ENCODE results near the gene CYB5R4. TPM values are rescaled to one million over a fixed set of nuclear protein-coding genes. Genes with fewer than 3 reads are reported as not detected.

The CYB5R4 gene
- total RNA-seq, 4 donors from 2014 or later, result 9.7 to 15.4 (median 10.5) TPM

- WGBS, result 15% methylated on average over 3 of the region's 3 CpGs
- H3K4me3 ChIP-seq, result no peak overlapping the region
- intact Hi-C loops (cut with DNase I), result no loop called here
- TF ChIP-seq POLR2AphosphoS5 (IDR thresholded peaks at IDR 0.05) (no peak), EP300 (IDR thresholded peaks at IDR 0.05) (no peak), CTCF (IDR thresholded peaks at IDR 0.05) (no peak), POLR2A (IDR thresholded peaks at IDR 0.05; ENCODE audit: low read depth) (no peak)
- H3K36me3 ChIP-seq, result no peaks in the 10 kb centered on the region
- H3K27me3 ChIP-seq, result no peaks in the 10 kb centered on the region
- H3K4me1 ChIP-seq, result peaks cover 0 to 5% (median 2%) of the 10 kb centered on the region in 4 donors
- DNase-seq (ENCODE audit: extremely low spot score), result no peak
- no peak overlapping the region for H3K27ac ChIP-seq (replicated peaks in 1 of 4)
- H3K9me3 ChIP-seq, result no peaks in the 10 kb centered on the region
These were observed 35.1 kb upstream of the CYB5R4 start for GRCh38 chr6:83824388-83824801.

DNA sequence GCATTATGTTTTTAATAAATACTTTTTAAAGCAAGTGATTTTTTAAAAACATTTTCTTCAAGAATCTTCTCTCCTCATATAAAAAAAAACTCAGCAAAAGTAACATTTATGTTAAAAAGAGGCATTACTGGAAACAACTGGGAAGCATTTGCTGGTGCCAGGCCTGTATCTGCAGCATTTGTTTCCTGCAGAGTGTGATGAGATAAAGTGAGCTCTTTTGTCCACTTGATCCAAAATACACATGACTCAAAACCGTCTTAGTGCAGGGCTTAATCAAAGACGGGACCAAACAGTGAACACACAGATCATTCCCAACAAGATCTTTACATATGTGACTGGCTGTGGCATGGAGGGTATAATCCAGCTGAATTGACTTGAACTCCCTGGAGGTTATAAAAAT, 34.7 kb upstream of the CYB5R4 start:
- Histone ChIP-seq H3K4me1 (peaks cover 0 to 5% (median 2%) of the 10 kb centered on the region in 4 donors), H3K36me3 (no peaks in the 10 kb centered on the region), H3K27ac (replicated peaks in 1 of 4) (no peak overlapping the region), H3K9me3 (no peaks in the 10 kb centered on the region), H3K27me3 (no peaks in the 10 kb centered on the region), H3K4me3 (no peak overlapping the region)
- TF ChIP-seq POLR2A (IDR thresholded peaks at IDR 0.05; ENCODE audit: low read depth) (no peak), CTCF (IDR thresholded peaks at IDR 0.05) (no peak), EP300 (IDR thresholded peaks at IDR 0.05) (no peak), POLR2AphosphoS5 (IDR thresholded peaks at IDR 0.05) (no peak)
- intact Hi-C loops (cut with DNase I), result no loop called here
- DNase-seq (ENCODE audit: extremely low spot score), result no peak
- 39% methylated on average over 2 of the region's 2 CpGs for WGBS

GRCh38 chr6:83827050-83827449, 32.4 kb upstream of the CYB5R4 start:
- intact Hi-C loops (cut with DNase I), result no loop called here
- WGBS, result 42% methylated on average over 2 of the region's 2 CpGs

GRCh38 chr6:83838727-83839126, 20.8 kb upstream of the CYB5R4 start:
- TF ChIP-seq EP300 (IDR thresholded peaks at IDR 0.05), result no peak
- no peak for TF ChIP-seq POLR2AphosphoS5 (IDR thresholded peaks at IDR 0.05)
- TF ChIP-seq POLR2A (IDR thresholded peaks at IDR 0.05; ENCODE audit: low read depth), result no peak
- TF ChIP-seq CTCF (IDR thresholded peaks at IDR 0.05), result no peak
- Histone ChIP-seq H3K9me3 (peaks cover 0 to 7% (median 3%) of the 10 kb centered on the region in 4 donors), H3K4me1 (no peaks in the 10 kb centered on the region), H3K4me3 (no peak overlapping the region), H3K27ac (replicated peaks in 1 of 4) (no peak overlapping the region), H3K36me3 (no peaks in the 10 kb centered on the region), H3K27me3 (no peaks in the 10 kb centered on the region)
- 85% methylated on average over 6 of the region's 6 CpGs for WGBS
- DNase-seq (ENCODE audit: extremely low spot score), result no peak
- intact Hi-C loops (cut with DNase I), result no loop called here

More at GRCh38 chr6:83827050-83827449, 32.4 kb upstream of the CYB5R4 start:
- DNase-seq (ENCODE audit: extremely low spot score), result no peak
- Histone ChIP-seq H3K27ac (replicated peaks in 1 of 4) (no peak overlapping the region), H3K9me3 (no peaks in the 10 kb centered on the region), H3K36me3 (no peaks in the 10 kb centered on the region), H3K4me3 (no peak overlapping the region), H3K4me1 (peaks cover 0 to 5% (median 2%) of the 10 kb centered on the region in 4 donors), H3K27me3 (no peaks in the 10 kb centered on the region)
- TF ChIP-seq CTCF (IDR thresholded peaks at IDR 0.05), result no peak
- no peak for TF ChIP-seq EP300 (IDR thresholded peaks at IDR 0.05)
- TF ChIP-seq POLR2AphosphoS5 (IDR thresholded peaks at IDR 0.05), result no peak

- WGBS, result 86% methylated on average over 3 of the region's 3 CpGs
- H3K9me3 ChIP-seq, result peaks cover 0 to 5% (median 0%) of the 10 kb centered on the region in 4 donors
- H3K4me3 ChIP-seq, result no peak overlapping the region
- no peak overlapping the region for H3K27ac ChIP-seq (replicated peaks in 1 of 4)
- intact Hi-C loops (cut with DNase I), result no loop called here
- no peak for DNase-seq (ENCODE audit: extremely low spot score)
- no peaks in the 10 kb centered on the region for H3K27me3 ChIP-seq
- TF ChIP-seq POLR2AphosphoS5 (IDR thresholded peaks at IDR 0.05), result no peak
- no peak for TF ChIP-seq EP300 (IDR thresholded peaks at IDR 0.05)
- no peak for TF ChIP-seq POLR2A (IDR thresholded peaks at IDR 0.05; ENCODE audit: low read depth)
- TF ChIP-seq CTCF (IDR thresholded peaks at IDR 0.05), result no peak
- no peaks in the 10 kb centered on the region for H3K36me3 ChIP-seq
- no peaks in the 10 kb centered on the region for H3K4me1 ChIP-seq
These were observed 15.3 kb upstream of the CYB5R4 start for GRCh38 chr6:83844170-83844569.

Data from esophagus muscularis mucosa (tissue), 4 donors.